SIG-M5 (cell line): ENCODE results near the gene FAM53C.
"Not testable (repeated sequence)": the region's sequence is repeated elsewhere in the genome, so short reads cannot be mapped to it uniquely, and the experiment has no call there.

Experiments used
- DNase-seq: peaks from one replicate; lab custom pipeline; 2025; lab: John Stamatoyannopoulos, UW

FAM53C gene

GRCh38 chr5:138337685-138338410 is at the start of gene FAM53C:
Gene FAM53C, plus strand, starts transcription at chr5:138338266. Its CDS starts 3,070 bp downstream, at chr5:138341336.
- peak; percentile 58 for DNase-seq

DNA sequence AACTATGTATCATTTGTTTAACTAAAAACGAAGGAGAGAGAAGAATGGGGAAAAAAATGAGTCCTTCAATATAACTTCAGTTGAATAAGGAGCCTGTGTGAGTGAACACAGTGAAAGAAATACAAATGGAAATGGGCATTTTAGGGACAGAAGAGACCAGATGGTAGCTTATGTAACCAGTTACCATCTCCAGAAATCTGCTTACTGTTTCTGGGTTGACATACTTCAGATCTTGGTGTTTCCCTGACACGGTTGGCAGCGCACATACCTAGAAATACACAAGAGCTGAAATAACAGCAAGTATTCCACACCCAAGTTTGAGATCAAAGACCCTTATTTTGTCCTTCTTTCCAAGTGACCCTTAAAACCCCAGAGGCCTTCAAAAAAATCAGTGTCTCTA is 48.8 kb upstream of the FAM53C start:
- DNase-seq = no peak

GRCh38 chr5:138303372-138303771 is 34.7 kb upstream of the FAM53C start:
- no peak for DNase-seq

DNA sequence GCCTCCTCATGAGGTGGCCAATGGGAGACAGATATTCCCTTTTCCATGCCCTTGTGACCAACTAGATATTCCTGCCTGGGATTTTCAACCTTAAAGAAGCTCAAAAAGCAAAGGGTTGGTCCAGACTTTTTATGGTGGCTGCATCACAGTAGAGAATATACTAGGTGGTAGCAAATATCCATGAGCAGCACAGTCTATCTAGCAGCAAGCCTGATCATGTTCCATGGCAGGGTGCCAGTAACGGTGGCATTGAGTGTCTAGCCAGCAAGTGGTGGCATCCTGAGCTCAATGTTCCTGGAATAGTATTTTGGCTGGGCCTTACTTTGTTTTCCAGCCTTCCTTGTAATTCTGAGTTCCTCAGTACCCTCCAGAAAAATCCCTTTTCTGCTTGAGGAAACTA is 32.3 kb upstream of the FAM53C start:
- DNase-seq = no peak

GRCh38 chr5:138315751-138316278 is 22.3 kb upstream of the FAM53C start:
- no peak for DNase-seq

DNA sequence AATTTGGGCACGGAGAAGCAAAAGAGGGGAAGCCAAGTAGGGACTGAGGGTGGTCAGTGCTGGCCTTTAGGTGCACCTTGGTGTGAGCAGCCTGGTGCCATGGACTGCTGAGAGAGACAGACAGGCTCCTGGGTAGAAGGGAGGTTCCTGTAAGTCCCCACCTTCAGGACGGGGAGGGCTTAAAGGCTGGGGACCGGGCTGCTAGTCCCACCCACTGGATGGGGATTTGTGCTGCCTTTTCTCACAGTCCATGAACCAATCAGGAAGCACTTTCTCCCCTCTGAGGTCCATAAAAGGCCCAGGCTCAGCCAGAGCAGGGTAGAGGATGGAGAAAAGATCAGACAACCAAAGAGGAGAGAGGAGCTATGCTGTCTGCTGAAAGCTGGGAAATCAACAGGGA is 21.7 kb upstream of the FAM53C start:
- no peak for DNase-seq

DNA sequence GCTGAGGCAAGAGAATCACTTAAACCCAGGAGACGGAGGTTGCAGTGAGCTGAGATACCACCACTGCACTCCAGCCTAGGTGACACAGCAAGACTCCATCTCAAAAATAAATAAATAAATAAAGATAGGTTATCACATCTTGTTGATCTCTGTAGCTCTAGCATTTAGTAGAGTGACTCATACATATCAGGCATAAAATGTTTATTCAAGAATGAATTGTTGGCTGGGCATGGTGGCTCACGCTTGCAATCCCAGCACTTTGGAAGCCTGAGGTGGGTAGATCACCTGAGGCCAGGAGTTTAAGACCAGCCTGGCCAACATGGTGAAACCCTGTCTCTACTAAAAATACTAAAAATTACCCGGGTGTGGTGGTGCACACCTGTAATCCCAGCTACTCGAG is 19.9 kb upstream of the FAM53C start:
- DNase-seq = not testable (repeated sequence)

DNA sequence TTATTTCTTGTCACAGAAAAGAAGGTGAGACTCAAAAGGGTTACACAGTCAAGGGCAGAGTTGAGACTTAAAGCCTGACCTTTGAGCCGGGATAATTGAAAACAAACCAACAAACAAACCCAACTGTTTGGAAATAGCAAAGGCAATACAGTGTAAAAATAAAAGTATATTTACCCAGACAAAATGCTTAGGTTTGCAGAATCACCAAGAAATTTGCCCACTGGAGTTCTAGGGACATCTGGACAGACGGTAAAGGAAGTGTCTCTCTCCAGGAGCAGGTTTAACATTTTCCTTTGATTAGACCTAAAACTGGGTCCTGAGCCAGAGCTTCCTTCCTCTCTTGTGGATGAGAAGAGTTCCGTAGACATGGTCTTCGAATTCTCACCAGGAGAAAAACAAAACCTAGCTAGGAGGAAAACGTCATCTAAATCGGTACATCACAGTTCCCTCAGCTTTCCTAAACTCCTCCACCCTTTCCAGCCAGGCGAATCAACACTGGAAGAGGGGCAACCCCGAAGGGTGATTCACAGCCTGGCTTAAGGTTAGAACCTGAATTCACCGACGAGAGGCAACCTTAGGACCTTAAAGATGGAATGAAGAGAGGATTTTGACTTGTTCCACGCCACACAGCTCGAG is 7.1 kb upstream of the FAM53C start:
- DNase-seq = no peak

- DNase-seq = peak; percentile 97
Observed at GRCh38 chr5:138331449-138332368, 6.4 kb upstream of the FAM53C start, which contains the start of gene CDC25C. Gene CDC25C, minus strand, starts transcription at chr5:138331804. Its CDS starts 624 bp downstream, at chr5:138331180.

DNA sequence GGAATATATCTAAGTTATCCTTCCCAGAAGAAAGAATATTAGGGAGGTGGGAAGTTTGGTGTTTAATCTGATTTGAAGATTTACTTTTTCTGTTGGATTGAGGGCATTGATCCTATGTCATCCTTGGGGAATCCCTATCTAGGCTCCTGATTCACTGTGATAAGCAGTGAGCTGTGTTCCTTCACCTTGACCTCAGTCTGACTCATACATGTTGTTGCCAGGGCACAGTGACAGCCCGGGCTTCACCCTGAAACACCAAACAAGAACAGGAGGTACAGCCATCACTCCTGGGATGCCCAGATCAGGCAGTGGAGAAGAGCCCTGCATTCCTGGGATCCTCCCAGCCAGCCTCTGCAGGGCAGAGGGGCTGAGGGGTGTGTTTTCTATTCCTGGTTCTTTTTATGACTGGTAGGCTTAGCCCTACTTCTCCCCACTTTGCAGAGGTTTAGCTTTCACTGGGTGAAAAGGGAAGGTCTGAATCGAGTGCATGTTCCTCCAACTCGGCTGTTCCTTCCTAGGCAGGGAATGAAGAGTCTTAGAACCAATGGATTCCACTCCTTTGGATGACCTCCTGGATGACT is 3.1 kb upstream of the FAM53C start:
- no peak for DNase-seq

- DNase-seq = no peak
Observed at GRCh38 chr5:138336952-138337684, 948 bp upstream of the FAM53C start.

DNA sequence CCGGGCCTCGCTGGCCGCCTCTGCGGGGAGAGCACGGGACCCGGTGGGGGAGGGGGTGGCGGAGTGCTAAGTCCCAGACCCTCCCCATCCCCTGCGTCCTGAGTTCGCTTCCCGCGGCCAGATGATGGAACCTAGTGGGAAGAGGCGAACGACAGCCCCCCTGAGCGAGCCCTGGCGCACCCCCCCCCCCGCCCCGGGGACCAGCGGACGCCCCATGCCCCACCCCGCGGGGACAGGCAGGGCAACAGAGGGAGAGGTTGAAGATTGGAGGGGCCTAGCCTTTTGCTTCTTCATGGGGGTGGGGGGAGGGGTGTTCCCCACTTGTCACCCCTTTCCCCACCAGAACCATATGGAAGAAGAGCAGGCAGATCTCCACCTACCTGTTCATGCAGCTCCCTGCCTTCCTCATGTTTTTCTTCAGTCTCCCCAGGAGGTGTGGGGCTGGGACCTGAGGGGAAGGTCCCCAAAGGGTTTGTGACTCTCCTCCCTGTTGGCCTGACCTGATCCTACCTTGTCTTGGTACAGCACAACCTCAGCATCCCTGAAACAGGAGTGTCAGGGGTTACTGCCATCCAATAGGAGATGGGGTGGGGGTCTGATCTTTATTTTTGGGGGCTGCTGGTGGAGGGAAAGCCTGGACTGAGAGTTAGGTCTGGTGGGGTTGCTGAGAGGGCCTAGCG is 485 bp downstream of the FAM53C start:
- no peak for DNase-seq

DNA sequence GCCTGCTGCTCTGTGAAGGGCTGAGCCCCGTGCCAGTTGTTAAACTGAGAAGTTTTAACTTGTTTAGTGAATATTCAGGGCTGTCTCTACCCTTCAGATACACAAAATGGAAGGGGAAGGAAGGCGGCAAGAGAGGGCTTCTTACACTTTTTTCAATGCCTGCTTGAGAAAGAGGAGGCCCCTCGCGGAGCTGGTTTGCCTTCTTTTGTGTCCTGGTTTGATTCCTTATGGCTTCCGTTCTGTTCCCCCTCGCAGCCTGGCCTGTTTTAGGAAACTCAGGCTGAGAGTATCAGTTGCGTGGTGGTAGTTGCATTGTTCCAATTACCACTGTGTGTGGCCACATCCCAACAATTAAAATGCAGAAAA is 1.0 kb downstream of the FAM53C start:
- DNase-seq = no peak

- peak; percentile 54 for DNase-seq
Observed at GRCh38 chr5:138339464-138339863, 1.4 kb downstream of the FAM53C start.

DNA sequence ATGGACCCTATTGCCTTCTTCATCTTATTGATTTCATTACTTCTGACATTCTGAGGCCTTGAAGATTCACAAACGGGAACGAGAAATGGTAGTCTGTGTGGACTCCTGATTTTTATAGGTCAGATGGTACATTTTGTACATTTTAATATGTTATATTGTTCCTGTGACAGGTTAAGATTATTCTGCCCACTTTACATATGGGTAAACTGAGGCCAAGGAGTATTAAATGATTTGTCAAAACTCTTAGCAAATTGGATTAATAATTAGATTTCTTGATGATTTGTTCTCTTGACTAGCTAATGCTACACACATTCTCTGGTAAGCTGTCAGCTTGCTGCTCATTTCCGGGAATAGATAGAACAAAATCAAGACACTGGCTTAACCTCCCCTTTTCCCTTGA is 1.9 kb downstream of the FAM53C start:
- no peak for DNase-seq

- no peak for DNase-seq
Observed at GRCh38 chr5:138344887-138345622, 7.0 kb downstream of the FAM53C start.

GRCh38 chr5:138346889-138347288 is 8.8 kb downstream of the FAM53C start:
- no peak for DNase-seq

- DNase-seq = no peak
Observed at GRCh38 chr5:138349852-138350562, 11.9 kb downstream of the FAM53C start.

- no peak for DNase-seq
Observed at GRCh38 chr5:138350563-138350890, 12.5 kb downstream of the FAM53C start.
